ENCODE data around the gene LAPTM5.

- TF ChIP-seq POLR2A (IDR thresholded peaks at IDR 0.05; ENCODE audit: low read depth, low read length), result no peak
- TF ChIP-seq POLR2AphosphoS5 (IDR thresholded peaks at IDR 0.05; ENCODE audit: low read depth, low read length), result no peak
Observed at GRCh38 chr1:30689901-30690645, 67.5 kb downstream of the LAPTM5 start.
